ENCODE data around the gene CRIP2. TPM values are rescaled to one million over a fixed set of nuclear protein-coding genes. Genes with fewer than 3 reads are reported as not detected.

Gene CRIP2
- total RNA-seq, 1 experiment from 2014 or later, result 192 TPM

DNA sequence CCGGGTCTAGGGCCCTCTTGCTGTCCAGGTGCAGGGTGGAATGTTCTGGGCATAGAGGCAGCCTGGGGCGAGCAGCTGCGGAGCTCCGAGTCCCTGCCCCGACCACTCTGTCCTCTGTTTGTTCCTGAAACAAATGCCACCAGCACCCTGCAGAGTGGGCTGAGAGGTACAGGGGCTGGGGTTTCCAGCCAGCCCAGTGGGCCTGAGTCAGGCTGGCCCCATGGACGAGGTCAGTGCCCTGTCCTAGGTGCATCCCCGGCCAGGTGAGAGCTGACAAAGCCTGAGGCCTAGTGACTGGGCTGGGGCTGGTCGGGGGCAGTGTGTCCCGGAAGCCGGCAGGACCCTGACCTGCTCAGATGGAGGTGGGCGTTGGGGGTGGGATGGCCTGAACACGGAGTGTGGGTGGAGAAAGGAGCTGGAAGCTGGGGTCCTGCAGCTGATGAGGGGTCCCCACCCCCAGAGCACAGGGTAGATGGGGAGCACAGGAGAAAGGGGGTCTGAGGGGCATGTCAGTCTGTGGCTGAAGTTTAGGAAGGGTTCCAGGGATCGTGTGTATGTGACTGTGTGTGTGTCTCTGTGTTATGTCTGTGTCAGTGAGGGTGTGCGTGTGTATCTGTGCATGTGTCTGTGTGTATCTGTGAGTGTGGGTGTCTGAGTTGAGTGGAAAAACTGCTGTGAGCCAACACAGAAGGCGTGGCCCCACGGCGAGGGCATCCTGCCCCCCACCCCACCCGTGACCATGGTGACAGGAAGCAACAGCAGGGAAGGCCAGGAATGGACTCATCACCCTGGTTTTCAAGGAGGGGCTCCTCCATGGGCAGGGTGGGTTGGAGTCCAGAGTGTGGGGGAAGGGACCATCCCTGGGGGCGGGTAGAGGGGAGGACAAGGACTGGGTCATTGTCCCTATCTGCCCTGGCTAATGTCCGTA lies 9.7 kb downstream of the CRIP2 start:
- Histone ChIP-seq H3K36me3 (ENCODE audit: insufficient read depth, low read length, poor library complexity, severe bottlenecking) (peaks cover 3% of the 10 kb centered on the region), H3K4me1 (ENCODE audit: insufficient read depth, low read length, poor library complexity, severe bottlenecking) (peaks cover 44% of the 10 kb centered on the region), H3K4me3 (ENCODE audit: low read depth, low read length, poor library complexity, severe bottlenecking) (no peak overlapping the region), H3K27me3 (replicated peaks; ENCODE audit: insufficient read depth, low read depth, low read length, poor library complexity) (no peaks in the 10 kb centered on the region), H3K9me3 (ENCODE audit: low read depth, low read length, poor library complexity, severe bottlenecking) (no peaks in the 10 kb centered on the region), H3K27ac (ENCODE audit: low read depth, low read length, poor library complexity, severe bottlenecking) (no peak overlapping the region)
- BruUV-seq (replicated peaks), result no TSS peak
- DNase-seq (ENCODE audit: low spot score), result no peak
- intact Hi-C loops (cut with micrococcal nuclease; ENCODE audit: unreplicated experiment), result no loop called here
- TF ChIP-seq, protein P1, sequence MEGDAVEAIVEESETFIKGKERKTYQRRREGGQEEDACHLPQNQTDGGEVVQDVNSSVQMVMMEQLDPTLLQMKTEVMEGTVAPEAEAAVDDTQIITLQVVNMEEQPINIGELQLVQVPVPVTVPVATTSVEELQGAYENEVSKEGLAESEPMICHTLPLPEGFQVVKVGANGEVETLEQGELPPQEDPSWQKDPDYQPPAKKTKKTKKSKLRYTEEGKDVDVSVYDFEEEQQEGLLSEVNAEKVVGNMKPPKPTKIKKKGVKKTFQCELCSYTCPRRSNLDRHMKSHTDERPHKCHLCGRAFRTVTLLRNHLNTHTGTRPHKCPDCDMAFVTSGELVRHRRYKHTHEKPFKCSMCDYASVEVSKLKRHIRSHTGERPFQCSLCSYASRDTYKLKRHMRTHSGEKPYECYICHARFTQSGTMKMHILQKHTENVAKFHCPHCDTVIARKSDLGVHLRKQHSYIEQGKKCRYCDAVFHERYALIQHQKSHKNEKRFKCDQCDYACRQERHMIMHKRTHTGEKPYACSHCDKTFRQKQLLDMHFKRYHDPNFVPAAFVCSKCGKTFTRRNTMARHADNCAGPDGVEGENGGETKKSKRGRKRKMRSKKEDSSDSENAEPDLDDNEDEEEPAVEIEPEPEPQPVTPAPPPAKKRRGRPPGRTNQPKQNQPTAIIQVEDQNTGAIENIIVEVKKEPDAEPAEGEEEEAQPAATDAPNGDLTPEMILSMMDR (conservative IDR thresholded peaks at IDR 0.05; ENCODE audit: low read depth, low read length), result no peak
- TF ChIP-seq EZH2 (IDR thresholded peaks at IDR 0.05; ENCODE audit: borderline replicate concordance, low read depth, low read length, poor library complexity, severe bottlenecking), result no peak
- ChIA-PET CTCF (no interaction called here), POLR2A (ENCODE audit: low non-redundant PET) (no interaction called here)

DNA sequence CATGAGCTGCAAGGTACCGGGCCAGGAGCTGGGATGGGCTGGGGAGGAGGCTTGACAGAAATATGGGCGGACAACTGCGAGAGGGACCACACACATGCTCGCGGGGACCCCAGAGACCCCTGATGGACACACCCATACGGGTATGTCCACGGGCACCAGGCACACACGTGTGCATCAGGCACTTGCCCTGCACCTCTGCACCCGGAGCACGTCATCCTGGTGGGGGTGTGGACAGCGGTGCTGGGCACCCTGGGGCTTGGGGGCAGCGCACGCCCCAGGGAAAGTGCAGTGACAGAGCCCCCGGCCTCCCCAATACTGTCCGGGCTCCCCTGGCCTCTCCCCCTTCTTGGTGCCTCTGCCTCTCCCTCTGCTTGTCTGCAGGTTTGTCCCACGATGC lies 10.4 kb downstream of the CRIP2 start:
- ChIA-PET CTCF (no interaction called here), POLR2A (ENCODE audit: low non-redundant PET) (no interaction called here)
- no peak overlapping the region for H3K4me3 ChIP-seq (ENCODE audit: low read depth, low read length, poor library complexity, severe bottlenecking)
- H3K27me3 ChIP-seq (replicated peaks; ENCODE audit: insufficient read depth, low read depth, low read length, poor library complexity), result no peaks in the 10 kb centered on the region
- H3K4me1 ChIP-seq (ENCODE audit: insufficient read depth, low read length, poor library complexity, severe bottlenecking), result peaks cover 44% of the 10 kb centered on the region
- no peaks in the 10 kb centered on the region for H3K9me3 ChIP-seq (ENCODE audit: low read depth, low read length, poor library complexity, severe bottlenecking)
- DNase-seq (ENCODE audit: low spot score), result no peak
- H3K27ac ChIP-seq (ENCODE audit: low read depth, low read length, poor library complexity, severe bottlenecking), result no peak overlapping the region
- TF ChIP-seq EZH2 (IDR thresholded peaks at IDR 0.05; ENCODE audit: borderline replicate concordance, low read depth, low read length, poor library complexity, severe bottlenecking), result no peak
- TF ChIP-seq, protein P1 (conservative IDR thresholded peaks at IDR 0.05; ENCODE audit: low read depth, low read length), result no peak
- no TSS peak for BruUV-seq (replicated peaks)
- H3K36me3 ChIP-seq (ENCODE audit: insufficient read depth, low read length, poor library complexity, severe bottlenecking), result no peaks in the 10 kb centered on the region
- intact Hi-C loops (cut with micrococcal nuclease; ENCODE audit: unreplicated experiment), result no loop called here

DNA sequence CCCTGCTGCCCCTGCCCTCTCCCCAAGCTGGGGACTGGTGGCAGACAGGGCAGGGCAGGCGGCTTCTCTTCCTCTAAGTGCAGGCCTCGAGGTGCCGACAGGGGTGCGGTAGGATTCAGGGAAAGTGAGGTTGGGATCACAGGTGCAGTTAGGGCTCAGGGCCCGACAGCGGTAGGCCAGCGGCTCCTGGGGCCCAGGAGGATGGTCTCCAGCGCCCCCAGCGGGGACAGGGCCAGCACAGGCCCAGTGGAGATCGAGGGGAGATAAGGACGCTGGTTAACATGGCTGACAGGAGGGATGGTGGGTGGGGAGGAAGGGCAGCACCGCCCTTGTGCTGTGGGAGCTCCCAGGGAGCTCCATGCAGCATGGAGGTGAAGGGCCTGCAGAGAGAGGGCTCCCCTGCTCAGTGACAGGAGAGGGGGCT lies 11.1 kb downstream of the CRIP2 start:
- no TSS peak for BruUV-seq (replicated peaks)

More for the DNA sequence above, 11.1 kb downstream of the CRIP2 start:
- Histone ChIP-seq H3K36me3 (ENCODE audit: insufficient read depth, low read length, poor library complexity, severe bottlenecking) (no peaks in the 10 kb centered on the region), H3K9me3 (ENCODE audit: low read depth, low read length, poor library complexity, severe bottlenecking) (no peaks in the 10 kb centered on the region), H3K4me1 (ENCODE audit: insufficient read depth, low read length, poor library complexity, severe bottlenecking) (peaks cover 36% of the 10 kb centered on the region), H3K4me3 (ENCODE audit: low read depth, low read length, poor library complexity, severe bottlenecking) (no peak overlapping the region), H3K27me3 (replicated peaks; ENCODE audit: insufficient read depth, low read depth, low read length, poor library complexity) (no peaks in the 10 kb centered on the region), H3K27ac (ENCODE audit: low read depth, low read length, poor library complexity, severe bottlenecking) (no peak overlapping the region)
- ChIA-PET CTCF (no interaction called here), POLR2A (ENCODE audit: low non-redundant PET) (no interaction called here)
- intact Hi-C loops (cut with micrococcal nuclease; ENCODE audit: unreplicated experiment), result no loop called here
- DNase-seq (ENCODE audit: low spot score), result peak; percentile 64
- no peak for TF ChIP-seq EZH2 (IDR thresholded peaks at IDR 0.05; ENCODE audit: borderline replicate concordance, low read depth, low read length, poor library complexity, severe bottlenecking)
- TF ChIP-seq, protein P1 (conservative IDR thresholded peaks at IDR 0.05; ENCODE audit: low read depth, low read length), result peak; percentile 39; the same call in 1 of the 2 replicates

All from A673 (cell line).